ENCODE results near the gene HFE.
"Not testable (repeated sequence)": the region's sequence is repeated elsewhere in the genome, so short reads cannot be mapped to it uniquely, and the experiment has no call there.

The HFE gene

GRCh38 chr6:26109772-26110171, 22.5 kb downstream of the HFE start:
- no peak for DNase-seq (ENCODE audit: low spot score)

GRCh38 chr6:26113570-26113969, 26.3 kb downstream of the HFE start:
- DNase-seq (ENCODE audit: low spot score): no peak

- no peak for DNase-seq (ENCODE audit: low spot score)
These were observed 28.0 kb downstream of the HFE start for GRCh38 chr6:26115226-26115625.

- DNase-seq (ENCODE audit: low spot score): no peak
These were observed 29.0 kb downstream of the HFE start for GRCh38 chr6:26116267-26116666.

- DNase-seq (ENCODE audit: low spot score): no peak
These were observed 31.8 kb downstream of the HFE start for GRCh38 chr6:26118999-26119398.

- not testable (repeated sequence) for DNase-seq (ENCODE audit: low spot score)
These were observed 32.9 kb downstream of the HFE start for GRCh38 chr6:26120115-26120514.

GRCh38 chr6:26120807-26121140, 33.5 kb downstream of the HFE start:
- DNase-seq (ENCODE audit: low spot score): no peak

GRCh38 chr6:26121141-26122004, 34.1 kb downstream of the HFE start:
- DNase-seq (ENCODE audit: low spot score): no peak

- no peak for DNase-seq (ENCODE audit: low spot score)
These were observed 34.8 kb downstream of the HFE start for GRCh38 chr6:26122005-26122388.

- DNase-seq (ENCODE audit: low spot score): no peak
These were observed 35.2 kb downstream of the HFE start for GRCh38 chr6:26122402-26122792.

GRCh38 chr6:26122793-26123674, 35.8 kb downstream of the HFE start:
- DNase-seq (ENCODE audit: low spot score): peak; percentile 98

- DNase-seq (ENCODE audit: low spot score): no peak
These were observed 36.4 kb downstream of the HFE start for GRCh38 chr6:26123675-26123946.

GRCh38 chr6:26123947-26124780, 36.9 kb downstream of the HFE start:
- DNase-seq (ENCODE audit: low spot score): peak; percentile 98

GRCh38 chr6:26124781-26125685, 37.8 kb downstream of the HFE start:
- DNase-seq (ENCODE audit: low spot score): no peak

- no peak for DNase-seq (ENCODE audit: low spot score)
These were observed 39.4 kb downstream of the HFE start for GRCh38 chr6:26126394-26127235.

GRCh38 chr6:26128013-26128771, 41.0 kb downstream of the HFE start:
- DNase-seq (ENCODE audit: low spot score): no peak

GRCh38 chr6:26129656-26130055, 42.4 kb downstream of the HFE start:
- no peak for DNase-seq (ENCODE audit: low spot score)

- DNase-seq (ENCODE audit: low spot score): no peak
These were observed 43.5 kb downstream of the HFE start for GRCh38 chr6:26130581-26131249.

- DNase-seq (ENCODE audit: low spot score): no peak
These were observed 44.4 kb downstream of the HFE start for GRCh38 chr6:26131618-26132017.

Data from putamen (tissue), 1 donor.